Measurements from ENCODE around the gene PIEZO2. TPM values are rescaled to one million over a fixed set of nuclear protein-coding genes. Genes with fewer than 3 reads are reported as not detected.

The PIEZO2 gene
- total RNA-seq, 4 donors from 2014 or later: 0.64 to 1.8 (median 1.6) TPM

DNA sequence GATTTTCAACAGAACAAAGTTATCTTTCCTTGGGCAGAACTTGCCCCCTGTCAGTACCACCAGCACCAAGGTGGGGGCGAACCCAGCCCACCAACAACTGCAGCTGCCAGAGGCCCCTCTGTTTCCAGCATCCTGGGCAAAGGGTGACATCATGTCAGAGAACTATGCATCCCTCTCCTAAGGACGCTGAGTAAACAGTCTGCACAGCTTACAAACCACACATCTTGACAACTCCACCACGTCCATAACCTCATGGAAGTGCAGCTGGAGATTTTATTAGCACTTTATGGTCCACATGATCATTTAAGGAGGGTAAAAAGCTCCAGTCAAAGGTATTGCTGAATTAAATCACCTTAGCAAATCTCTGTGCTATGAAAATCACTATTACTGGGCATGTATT, 40.4 kb downstream of the PIEZO2 start:
- no peaks in the 10 kb centered on the region for H3K9me3 ChIP-seq
- H3K27ac ChIP-seq: no peak overlapping the region
- no peak for ATAC-seq
- no peak overlapping the region for H3K4me3 ChIP-seq
- no peak for TF ChIP-seq POLR2A (IDR thresholded peaks at IDR 0.05)
- no peak for TF ChIP-seq CTCF (IDR thresholded peaks at IDR 0.05)
- no peak for TF ChIP-seq EP300 (IDR thresholded peaks at IDR 0.05)
- no peak for TF ChIP-seq POLR2AphosphoS5 (IDR thresholded peaks at IDR 0.05)
- WGBS, 2 donors (ENCODE audit: low coverage in 1 of 2): 33 to 47% methylated on average over 2 to 3 of the region's 3 CpGs
- no peaks in the 10 kb centered on the region for H3K27me3 ChIP-seq
- H3K4me1 ChIP-seq: no peaks in the 10 kb centered on the region
- H3K36me3 ChIP-seq: no peaks in the 10 kb centered on the region

GRCh38 chr18:11106894-11107293, 42.5 kb downstream of the PIEZO2 start:
- no peaks in the 10 kb centered on the region for H3K36me3 ChIP-seq
- H3K4me3 ChIP-seq: no peak overlapping the region
- 94% methylated on average over 5 to 6 of the region's 6 CpGs for WGBS, 2 donors (ENCODE audit: low coverage in 1 of 2)
- TF ChIP-seq POLR2AphosphoS5 (IDR thresholded peaks at IDR 0.05) (no peak), EP300 (IDR thresholded peaks at IDR 0.05) (no peak), POLR2A (IDR thresholded peaks at IDR 0.05) (no peak), CTCF (IDR thresholded peaks at IDR 0.05) (no peak)
- no peaks in the 10 kb centered on the region for H3K4me1 ChIP-seq
- no peak for ATAC-seq
- no peaks in the 10 kb centered on the region for H3K27me3 ChIP-seq
- H3K9me3 ChIP-seq: no peaks in the 10 kb centered on the region
- no peak overlapping the region for H3K27ac ChIP-seq

GRCh38 chr18:11105463-11105862, 43.9 kb downstream of the PIEZO2 start:
- no peak for ATAC-seq
- Histone ChIP-seq H3K36me3 (no peaks in the 10 kb centered on the region), H3K27me3 (no peaks in the 10 kb centered on the region), H3K4me1 (no peaks in the 10 kb centered on the region), H3K9me3 (no peaks in the 10 kb centered on the region), H3K4me3 (no peak overlapping the region), H3K27ac (no peak overlapping the region)
- WGBS, 2 donors (ENCODE audit: low coverage in 1 of 2): 67% methylated on average over 4 to 6 of the region's 6 CpGs
- TF ChIP-seq POLR2AphosphoS5 (IDR thresholded peaks at IDR 0.05): no peak
- no peak for TF ChIP-seq EP300 (IDR thresholded peaks at IDR 0.05)
- no peak for TF ChIP-seq CTCF (IDR thresholded peaks at IDR 0.05)
- no peak for TF ChIP-seq POLR2A (IDR thresholded peaks at IDR 0.05)

DNA sequence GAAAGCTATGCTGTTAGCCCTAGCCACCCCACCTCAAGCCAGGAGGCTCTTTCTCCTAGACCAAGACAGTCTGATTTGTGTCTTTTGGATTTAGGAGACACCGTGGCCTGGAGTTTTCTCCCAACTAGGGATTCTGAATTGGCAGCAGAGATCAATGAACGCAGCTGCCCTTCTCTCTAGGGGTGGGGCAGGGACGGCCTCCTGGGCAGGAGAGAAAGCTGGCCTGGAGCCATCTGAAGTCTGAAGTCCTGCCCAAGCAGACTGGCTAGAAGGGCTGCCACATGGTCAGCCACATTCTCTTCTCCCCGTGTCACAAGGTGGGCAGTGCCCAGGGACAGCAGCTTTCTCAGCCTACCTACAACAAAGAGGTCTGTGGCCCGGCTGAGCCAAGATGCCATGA, 45.1 kb downstream of the PIEZO2 start:
- Histone ChIP-seq H3K4me1 (no peaks in the 10 kb centered on the region), H3K36me3 (no peaks in the 10 kb centered on the region), H3K9me3 (no peaks in the 10 kb centered on the region), H3K27ac (no peak overlapping the region), H3K4me3 (no peak overlapping the region), H3K27me3 (no peaks in the 10 kb centered on the region)
- WGBS, 2 donors (ENCODE audit: low coverage in 1 of 2): 69 to 83% methylated on average over 2 of the region's 5 CpGs
- TF ChIP-seq POLR2A (IDR thresholded peaks at IDR 0.05) (no peak), POLR2AphosphoS5 (IDR thresholded peaks at IDR 0.05) (no peak), EP300 (IDR thresholded peaks at IDR 0.05) (no peak), CTCF (IDR thresholded peaks at IDR 0.05) (no peak)
- ATAC-seq: no peak

- H3K27ac ChIP-seq: no peak overlapping the region
- H3K4me1 ChIP-seq: peaks cover 0 to 9% (median 2%) of the 10 kb centered on the region in 3 donors
- H3K4me3 ChIP-seq: no peak overlapping the region
- no peak for TF ChIP-seq CTCF (IDR thresholded peaks at IDR 0.05)
- TF ChIP-seq EP300 (IDR thresholded peaks at IDR 0.05): no peak
- no peak for TF ChIP-seq POLR2AphosphoS5 (IDR thresholded peaks at IDR 0.05)
- no peak for TF ChIP-seq POLR2A (IDR thresholded peaks at IDR 0.05)
- no peaks in the 10 kb centered on the region for H3K9me3 ChIP-seq
- H3K27me3 ChIP-seq: no peaks in the 10 kb centered on the region
- 11 to 48% methylated on average over 9 to 10 of the region's 10 CpGs for WGBS, 2 donors (ENCODE audit: low coverage in 1 of 2)
- ATAC-seq: no peak
- H3K36me3 ChIP-seq: no peaks in the 10 kb centered on the region
Measured at GRCh38 chr18:11096839-11097750, 52.3 kb downstream of the PIEZO2 start.

All from gastroesophageal sphincter (tissue), 4 donors.